Urinary bladder (tissue), 4 donors: ENCODE data around the gene CENPO. TPM values are rescaled to one million over a fixed set of nuclear protein-coding genes. Genes with fewer than 3 reads are reported as not detected.

ENCODE experiments used
- DNase-seq: peaks from one replicate; pipeline ENCODE4 v3.0.0-alpha.2; 2015; ENCODE audit errors: extremely low spot score
- H3K27ac ChIP-seq: one replicate; pipeline ENCODE4 v1.5.1; 2013; ENCODE audit warnings: low read depth, mild to moderate bottlenecking, moderate library complexity
- H3K36me3 ChIP-seq: one replicate; pipeline ENCODE4 v1.6.1; 2013; ENCODE audit warnings: mild to moderate bottlenecking, moderate library complexity; ENCODE audit not compliant: insufficient read depth
- H3K4me1 ChIP-seq: one replicate; pipeline ENCODE4 v1.6.1; 2013; ENCODE audit warnings: mild to moderate bottlenecking, moderate library complexity; ENCODE audit not compliant: insufficient read depth
- H3K4me3 ChIP-seq: one replicate; pipeline ENCODE4 v1.5.1; 2013; ENCODE audit warnings: low read depth, low read length
- WGBS: extraction: QIAGEN DNeasy Blood & Tissue Kit; methylation state at CpG from one replicate; pipeline ENCODE4 v1.1.7; 2013; 5-methylcytosine and 5-hydroxymethylcytosine counted together
- polyA plus RNA-seq: library from polyadenylated mRNA; stranded (reverse); fragments of 200-250 nt; gene quantifications from one replicate; pipeline ENCODE4 v1.2.3, GENCODE V29; 2013
- total RNA-seq: library from RNA; depleted of rRNA; stranded (reverse); fragments of >200 nt; gene quantifications from one replicate; pipeline ENCODE4 v1.2.3, GENCODE V29; 2014
- donor health status: healthy with polysubstance abuse.
- donor health status: healthy.

The CENPO gene, protein sequence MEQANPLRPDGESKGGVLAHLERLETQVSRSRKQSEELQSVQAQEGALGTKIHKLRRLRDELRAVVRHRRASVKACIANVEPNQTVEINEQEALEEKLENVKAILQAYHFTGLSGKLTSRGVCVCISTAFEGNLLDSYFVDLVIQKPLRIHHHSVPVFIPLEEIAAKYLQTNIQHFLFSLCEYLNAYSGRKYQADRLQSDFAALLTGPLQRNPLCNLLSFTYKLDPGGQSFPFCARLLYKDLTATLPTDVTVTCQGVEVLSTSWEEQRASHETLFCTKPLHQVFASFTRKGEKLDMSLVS
- total RNA-seq (13.4 TPM), polyA plus RNA-seq (2.4 TPM)

DNA sequence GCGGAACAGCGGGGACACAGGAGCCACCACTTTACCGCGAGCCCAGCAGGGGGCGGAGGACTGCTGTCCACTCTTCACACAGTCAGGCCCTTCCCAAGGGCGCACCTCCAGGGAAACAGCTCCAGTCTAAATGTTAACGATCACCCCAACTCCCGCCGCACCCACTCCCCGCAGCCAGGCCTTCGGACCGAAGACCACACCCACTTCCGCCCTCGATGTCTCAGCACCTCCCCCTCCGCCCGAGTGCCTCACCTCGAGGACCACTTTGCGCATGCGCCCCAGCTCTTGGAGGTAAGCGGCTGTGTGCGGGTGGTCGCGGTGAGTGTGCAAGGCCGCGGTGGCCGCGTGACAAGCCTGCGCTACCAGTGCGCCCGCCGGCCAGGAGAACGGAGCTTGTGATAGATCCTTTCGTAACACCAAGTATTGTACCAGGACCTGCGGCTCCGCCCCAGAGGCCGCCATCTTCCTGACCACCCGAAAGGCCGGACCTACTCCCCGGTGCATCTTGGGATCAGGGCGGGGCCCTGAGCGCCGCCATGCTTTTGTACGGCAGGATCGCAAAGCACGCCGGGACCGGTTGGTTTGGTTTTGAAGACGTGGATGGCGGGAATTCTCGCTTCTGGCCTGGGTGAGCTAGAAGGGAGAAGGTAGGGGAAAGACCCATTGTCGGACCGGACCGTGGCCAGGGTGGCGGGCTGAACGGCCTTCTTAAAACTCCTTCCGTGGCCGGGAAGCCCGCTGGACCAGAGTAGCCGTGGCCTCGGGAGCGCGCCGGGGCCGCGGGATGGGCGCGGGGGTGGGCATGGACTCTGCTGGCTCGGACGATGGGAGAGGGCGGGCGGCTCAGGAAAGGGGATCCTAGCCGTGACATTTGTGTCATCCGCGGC, at the start of gene CENPO, which contains the start of gene PTRHD1:
Gene CENPO, plus strand, starts transcription at position 552 of the 887 bp plus-strand sequence. CDS start 495 bp downstream, outside the sequence.
Gene PTRHD1, minus strand, starts transcription at position 518 of the 887 bp plus-strand sequence. Its CDS starts 14 bp downstream, at position 504.
- Histone ChIP-seq H3K4me3 (peak within 1 kb of the TSS; percentile 62), H3K27ac (peak within 1 kb of the TSS; percentile 99), H3K4me1 (no peaks in the 10 kb centered on the region), H3K36me3 (no peaks in the 10 kb centered on the region)
- WGBS, result under 1% methylated on average over 74 of the region's 74 CpGs
- DNase-seq, result peak; percentile 94

DNA sequence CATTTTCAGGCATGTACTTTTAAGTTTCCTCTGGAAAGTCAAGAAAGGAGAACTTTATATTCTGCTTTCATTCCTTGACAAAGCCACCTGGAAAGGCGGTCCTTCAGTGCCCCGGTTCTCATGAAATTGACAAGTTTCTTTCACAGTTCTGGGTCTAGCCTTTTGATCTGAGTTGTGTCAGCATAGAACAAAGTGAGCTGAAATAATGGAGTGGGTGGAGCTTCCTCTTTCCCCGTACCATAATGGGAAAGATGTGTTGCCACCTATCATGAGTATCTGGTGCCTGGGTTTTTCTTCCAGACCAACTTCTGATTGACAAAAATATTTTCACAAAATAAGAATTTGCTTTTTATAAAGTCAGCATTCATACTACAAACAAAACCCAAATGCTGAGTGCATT, 49.3 kb upstream of the CENPO start:
- DNase-seq, result no peak
- 75% methylated on average over 3 of the region's 3 CpGs for WGBS
- no peaks in the 10 kb centered on the region for H3K36me3 ChIP-seq
- no peak overlapping the region for H3K4me3 ChIP-seq
- H3K4me1 ChIP-seq, result no peaks in the 10 kb centered on the region
- no peak overlapping the region for H3K27ac ChIP-seq

DNA sequence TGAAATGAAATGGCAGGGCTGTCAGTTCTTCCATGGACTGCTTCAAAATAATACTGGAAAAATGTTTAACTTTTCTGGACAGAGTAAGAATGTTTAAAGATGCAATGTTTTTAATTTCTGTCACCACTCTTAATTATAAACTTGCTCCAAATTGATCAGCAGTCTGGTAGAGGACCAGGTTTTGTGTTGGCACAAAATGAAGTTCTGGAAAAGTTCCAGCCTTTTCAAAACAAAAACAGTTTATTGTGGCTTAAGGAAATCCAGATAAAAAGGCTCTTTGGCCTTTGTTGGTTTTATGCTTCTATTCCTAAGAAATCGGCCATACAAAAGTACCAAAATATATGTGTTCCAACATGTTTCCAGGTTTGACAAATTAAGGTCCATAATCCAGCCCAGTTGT, 48.9 kb upstream of the CENPO start:
- Histone ChIP-seq H3K27ac (no peak overlapping the region), H3K4me1 (no peaks in the 10 kb centered on the region), H3K4me3 (no peak overlapping the region), H3K36me3 (no peaks in the 10 kb centered on the region)
- DNase-seq, result no peak
- WGBS, result 44% methylated on average over 1 of the region's 1 CpG

DNA sequence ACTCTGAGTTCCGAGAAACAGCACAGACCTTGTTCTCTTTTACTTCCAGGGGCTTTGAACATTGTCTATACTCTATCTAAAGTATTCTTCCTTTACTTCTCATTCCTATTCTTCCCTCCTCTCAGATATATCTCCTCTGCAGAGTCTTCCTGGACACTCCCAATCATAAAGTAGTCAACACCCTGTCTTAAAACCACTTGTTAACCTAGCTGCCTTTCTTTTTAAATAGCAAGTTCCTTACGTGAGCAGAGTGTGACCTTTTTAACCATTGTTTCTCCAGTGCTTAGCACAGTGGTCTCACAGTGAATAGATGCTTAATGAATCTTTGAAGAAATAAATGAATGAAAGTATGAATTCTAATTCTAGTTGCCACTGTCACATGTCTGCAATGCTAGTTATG, 47.4 kb upstream of the CENPO start:
- Histone ChIP-seq H3K27ac (no peak overlapping the region), H3K36me3 (no peaks in the 10 kb centered on the region), H3K4me3 (no peak overlapping the region), H3K4me1 (no peaks in the 10 kb centered on the region)
- 84% methylated on average over 2 of the region's 2 CpGs for WGBS
- DNase-seq, result no peak

DNA sequence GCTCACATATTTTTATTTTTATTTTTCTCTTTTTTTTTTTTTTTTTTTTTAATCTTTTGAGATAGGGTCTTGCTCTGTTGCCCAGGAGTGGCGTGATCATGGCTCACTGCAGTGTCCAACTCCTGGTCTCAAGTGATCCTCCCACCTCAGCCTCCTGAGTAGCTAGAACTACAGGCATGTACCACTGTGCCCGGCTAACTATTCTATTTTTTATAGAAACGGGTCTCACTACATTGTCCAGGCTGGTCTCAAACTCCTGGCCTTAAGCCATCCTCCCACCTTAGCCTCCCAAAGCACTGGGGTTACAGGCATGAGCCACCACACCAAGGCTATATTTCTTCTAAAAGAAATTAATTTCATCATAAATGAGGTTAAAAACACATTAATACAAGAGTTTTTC, 45.9 kb upstream of the CENPO start:
- no peaks in the 10 kb centered on the region for H3K36me3 ChIP-seq
- H3K4me3 ChIP-seq, result no peak overlapping the region
- WGBS, result 99% methylated on average over 3 of the region's 3 CpGs
- H3K27ac ChIP-seq, result no peak overlapping the region
- DNase-seq, result no peak
- H3K4me1 ChIP-seq, result no peaks in the 10 kb centered on the region

DNA sequence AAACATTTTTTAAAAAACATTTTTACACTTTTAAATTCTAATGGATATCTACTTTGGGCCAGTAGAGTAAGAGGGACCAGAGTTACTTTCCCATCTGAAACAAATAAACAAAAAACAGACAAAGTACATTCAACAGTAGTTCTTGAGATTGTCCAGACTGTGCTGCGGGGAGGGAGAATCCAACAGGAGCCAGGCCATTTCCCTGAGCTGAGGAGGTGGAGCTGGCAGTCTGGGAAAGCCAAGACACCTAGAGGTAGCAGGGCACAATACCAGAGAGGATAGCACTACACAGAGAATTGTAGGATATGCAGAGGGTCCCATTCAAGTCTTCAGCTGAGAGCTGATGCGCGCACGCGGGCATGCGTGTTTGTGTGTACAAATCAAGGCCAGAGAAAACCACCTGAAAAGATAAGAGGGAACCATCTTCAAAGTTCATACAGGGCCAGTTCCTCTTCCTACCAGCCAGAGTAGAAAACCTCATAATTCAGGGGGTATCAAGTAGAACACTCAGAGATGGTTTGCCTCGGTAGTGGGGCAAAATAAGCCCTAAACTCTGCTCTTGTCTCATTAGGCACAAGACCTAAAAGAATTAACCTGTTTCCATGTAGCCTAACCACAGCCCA, 44.0 kb upstream of the CENPO start:
- no peaks in the 10 kb centered on the region for H3K4me1 ChIP-seq
- WGBS, result 88% methylated on average over 7 of the region's 7 CpGs
- no peak overlapping the region for H3K4me3 ChIP-seq
- DNase-seq, result no peak
- no peak overlapping the region for H3K27ac ChIP-seq
- H3K36me3 ChIP-seq, result peaks cover 1% of the 10 kb centered on the region

DNA sequence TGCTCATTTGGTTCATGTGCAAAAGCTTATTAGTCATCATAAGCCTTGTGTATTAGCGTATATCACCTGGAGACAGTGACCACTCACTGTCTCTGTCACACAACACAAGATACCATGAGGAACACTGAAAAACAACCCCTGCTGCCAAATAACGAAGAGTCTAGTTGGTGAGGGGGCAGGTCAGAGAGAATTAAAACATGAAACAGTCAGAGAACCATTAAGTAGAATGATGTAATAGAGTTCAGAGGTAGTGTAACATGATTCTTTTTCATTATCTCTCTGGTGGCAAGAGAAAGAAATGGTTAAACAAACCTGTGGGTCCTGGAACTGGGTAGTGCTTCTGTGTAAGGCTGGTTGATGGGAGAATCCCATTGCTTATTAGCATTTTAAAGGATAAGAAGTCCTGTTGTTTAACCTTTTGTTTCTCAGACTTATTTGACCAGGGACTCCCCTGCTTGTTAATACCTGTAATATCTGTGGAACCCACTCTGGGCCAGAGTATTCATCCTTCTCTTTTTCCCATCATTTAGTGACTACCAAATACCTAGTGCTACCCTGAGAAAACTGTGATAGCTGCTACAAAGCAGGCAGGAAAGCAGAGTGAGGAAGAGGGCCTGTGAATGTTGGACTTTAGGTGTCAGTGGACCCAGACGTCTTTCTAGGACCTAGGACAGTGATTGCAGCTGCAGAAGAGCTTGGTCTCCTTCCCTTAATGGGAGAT, 38.1 kb upstream of the CENPO start:
- peaks cover 8% of the 10 kb centered on the region for H3K36me3 ChIP-seq
- no peak overlapping the region for H3K27ac ChIP-seq
- no peaks in the 10 kb centered on the region for H3K4me1 ChIP-seq
- 85% methylated on average over 3 of the region's 3 CpGs for WGBS
- H3K4me3 ChIP-seq, result no peak overlapping the region
- DNase-seq, result no peak

DNA sequence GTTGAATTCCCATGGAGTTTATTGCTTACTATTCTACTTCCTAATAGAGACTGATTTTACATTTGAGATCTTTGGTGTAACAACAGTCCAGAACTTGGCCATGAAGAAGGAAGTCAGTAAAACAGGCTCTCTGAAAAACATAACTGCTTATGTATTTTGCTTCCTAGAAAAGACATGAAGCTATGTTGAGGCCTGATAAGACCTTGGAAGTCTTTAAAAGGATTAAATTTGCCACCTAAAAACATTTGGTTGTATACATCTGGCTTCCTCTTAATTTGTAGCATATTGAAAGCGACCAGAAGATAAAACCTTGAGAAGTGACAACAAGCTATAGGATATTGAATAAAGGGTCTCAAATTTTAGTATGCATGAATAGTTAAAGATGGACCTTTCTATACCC, 36.4 kb upstream of the CENPO start:
- Histone ChIP-seq H3K4me3 (no peak overlapping the region), H3K4me1 (no peaks in the 10 kb centered on the region), H3K36me3 (peaks cover 8% of the 10 kb centered on the region), H3K27ac (no peak overlapping the region)
- WGBS, result 96% methylated on average over 1 of the region's 1 CpG
- no peak for DNase-seq

DNA sequence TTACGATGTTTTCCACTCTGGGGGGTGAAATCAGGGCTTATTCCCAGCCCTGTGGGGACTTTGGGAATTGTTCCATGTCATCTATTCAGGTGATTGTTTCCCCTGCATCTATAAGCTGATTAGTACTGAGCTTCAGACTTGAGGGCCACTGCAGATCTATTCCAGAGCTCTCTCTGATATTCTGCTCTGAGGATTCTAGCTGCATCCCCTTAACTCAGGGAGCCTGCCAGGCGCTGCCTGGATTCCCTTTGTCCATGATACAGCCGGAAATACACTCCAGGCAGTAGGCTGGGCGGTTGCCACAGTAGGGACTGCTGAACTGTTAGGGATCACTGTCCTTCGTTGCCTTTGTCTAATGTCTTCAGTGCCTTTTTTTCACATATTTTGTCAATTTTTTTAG, 31.4 kb upstream of the CENPO start:
- no peak overlapping the region for H3K27ac ChIP-seq
- no peak for DNase-seq
- no peaks in the 10 kb centered on the region for H3K4me1 ChIP-seq
- H3K4me3 ChIP-seq, result no peak overlapping the region
- H3K36me3 ChIP-seq, result peaks cover 3% of the 10 kb centered on the region
- 89% methylated on average over 5 of the region's 5 CpGs for WGBS

DNA sequence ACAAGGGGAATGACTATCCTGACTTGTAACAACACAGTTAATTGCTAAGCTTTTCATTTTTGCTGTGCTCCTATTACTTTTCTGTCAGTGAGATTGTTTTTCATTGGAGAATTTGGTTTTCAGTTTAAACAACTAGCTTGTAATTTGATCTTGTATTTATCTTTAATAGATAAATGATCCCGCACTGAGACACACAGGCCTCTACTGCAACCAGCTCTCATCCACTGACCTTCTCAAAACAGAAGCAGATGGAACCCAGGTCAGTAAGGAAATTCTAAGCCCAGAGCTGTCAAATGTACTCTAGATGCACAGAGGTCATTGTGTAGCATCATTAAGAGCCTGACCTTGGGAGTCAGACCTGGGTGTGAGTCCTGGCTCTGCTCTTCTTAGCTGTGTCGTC, 30.7 kb upstream of the CENPO start:
- WGBS, result 50% methylated on average over 2 of the region's 2 CpGs
- H3K4me3 ChIP-seq, result no peak overlapping the region
- no peak for DNase-seq
- H3K36me3 ChIP-seq, result peaks cover 3% of the 10 kb centered on the region
- no peak overlapping the region for H3K27ac ChIP-seq
- no peaks in the 10 kb centered on the region for H3K4me1 ChIP-seq

DNA sequence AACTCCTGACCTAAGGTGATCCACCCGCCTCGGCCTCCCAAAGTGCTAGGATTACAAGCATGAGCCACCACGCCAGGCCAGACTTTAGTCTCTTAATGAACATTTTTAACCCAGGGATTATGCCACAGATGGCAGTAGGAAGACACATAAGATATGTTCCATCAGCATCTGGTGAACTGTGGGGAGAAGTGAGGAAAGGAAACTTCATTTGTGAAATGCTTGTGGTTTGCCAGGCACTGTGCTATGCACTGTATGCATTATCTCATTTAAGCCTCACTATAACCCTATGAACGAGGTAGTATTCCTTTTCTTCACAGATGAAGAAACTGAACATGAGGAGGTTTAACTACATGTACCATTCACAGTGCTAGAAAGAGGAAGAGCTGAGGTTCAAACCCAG, 29.4 kb upstream of the CENPO start:
- no peak for DNase-seq
- no peak overlapping the region for H3K27ac ChIP-seq
- H3K4me3 ChIP-seq, result no peak overlapping the region
- H3K4me1 ChIP-seq, result no peaks in the 10 kb centered on the region
- H3K36me3 ChIP-seq, result peaks cover 3% of the 10 kb centered on the region
- WGBS, result 93% methylated on average over 4 of the region's 4 CpGs

DNA sequence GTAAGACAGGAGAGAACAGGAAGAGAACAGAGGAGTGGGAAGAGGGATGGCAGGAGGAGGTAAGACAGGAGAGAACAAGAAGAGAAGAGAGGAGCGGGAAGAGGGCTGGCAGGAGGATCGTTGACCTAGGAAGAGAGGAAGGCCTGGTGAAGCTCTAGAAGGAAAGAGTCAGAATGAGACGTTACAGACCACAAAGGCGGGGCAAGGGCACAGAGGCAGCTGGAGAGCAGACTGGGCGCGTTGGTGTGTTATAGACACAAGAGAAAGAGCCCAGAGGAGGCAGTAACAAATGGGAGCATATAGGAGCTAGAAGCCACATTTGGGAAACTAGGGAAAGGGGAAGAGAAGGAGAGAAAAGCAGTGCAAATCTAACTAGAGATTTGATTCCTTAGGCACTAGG, 26.6 kb upstream of the CENPO start:
- Histone ChIP-seq H3K4me3 (no peak overlapping the region), H3K27ac (no peak overlapping the region), H3K36me3 (peaks cover 3% of the 10 kb centered on the region), H3K4me1 (no peaks in the 10 kb centered on the region)
- WGBS, result 81% methylated on average over 6 of the region's 6 CpGs
- DNase-seq, result no peak

DNA sequence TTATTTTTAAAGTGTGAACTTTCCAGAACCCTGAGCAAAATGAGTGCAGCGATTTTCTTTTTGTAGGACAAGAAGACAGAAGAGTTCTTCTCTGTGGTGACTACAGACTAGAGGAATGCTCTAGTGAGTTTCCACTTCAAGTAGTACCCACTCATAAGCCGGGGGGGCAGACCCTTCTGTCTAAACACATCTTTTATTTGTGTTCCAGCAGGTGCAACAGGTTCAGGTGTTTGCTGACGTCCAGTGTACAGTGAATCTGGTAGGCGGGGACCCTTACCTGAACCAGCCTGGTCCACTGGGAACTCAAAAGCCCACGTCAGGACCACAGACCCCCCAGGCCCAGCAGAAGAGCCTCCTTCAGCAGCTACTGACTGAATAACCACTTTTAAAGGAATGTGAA, 25.2 kb upstream of the CENPO start:
- Histone ChIP-seq H3K36me3 (peaks cover 3% of the 10 kb centered on the region), H3K4me1 (no peaks in the 10 kb centered on the region), H3K27ac (no peak overlapping the region), H3K4me3 (no peak overlapping the region)
- DNase-seq, result no peak
- 93% methylated on average over 5 of the region's 5 CpGs for WGBS
